Panc1 (cell line): Measurements from ENCODE around the gene CACNA1A. TPM values are rescaled to one million over a fixed set of nuclear protein-coding genes. Genes with fewer than 3 reads are reported as not detected.
"Not testable (repeated sequence)": the region's sequence is repeated elsewhere in the genome, so short reads cannot be mapped to it uniquely, and the experiment has no call there.

Source experiments
- ATAC-seq: fragments of 200-7000 bp; cut with Tn5 transposase; 2 replicates; pipeline ENCODE4 v1.9.1; 2020; ENCODE audit warnings: mild to moderate bottlenecking, moderate library complexity
- BruUV-seq: library from RNA; stranded (reverse); fragments of 400-500 nt; replicated peaks from 2 replicates; lab custom pipeline; 2021; lab: Mats Ljungman, UMichigan
- CTCF ChIA-PET: fragments of 300-600 bp; sonication (Branson Sonifier 250); formaldehyde crosslinking; loops from one replicate; lab custom pipeline; 2022; ENCODE audit warnings: antibody characterized with exemption; lab: Charles Lee
- POLR2A ChIA-PET: fragments of 300-600 bp; sonication (Branson Sonifier 250); formaldehyde crosslinking; loops from one replicate; lab custom pipeline; 2022; ENCODE audit warnings: antibody characterized with exemption; lab: Charles Lee
- DNase-seq: peaks from one replicate; pipeline ENCODE4 v3.0.0-alpha.2; 2010; ENCODE audit warnings: low read depth, low spot score
- H3K27ac ChIP-seq: 2 replicates; pipeline ENCODE4 v1.5.1; 2011; ENCODE audit warnings: mild to moderate bottlenecking, low read length, inconsistent platforms
- H3K27me3 ChIP-seq: fragments of 200-500 bp; sonication (Bioruptor generic); 2 replicates; pipeline ENCODE4 v1.6.0; 2014; ENCODE audit warnings: low read length, inconsistent platforms; ENCODE audit not compliant: control insufficient read depth, insufficient read depth
- H3K36me3 ChIP-seq: fragments of 200-500 bp; sonication (Bioruptor generic); 2 replicates; pipeline ENCODE4 v1.5.1; 2014; ENCODE audit warnings: inconsistent platforms, mild to moderate bottlenecking, low read length, moderate library complexity; ENCODE audit not compliant: control insufficient read depth, insufficient read depth
- H3K4me1 ChIP-seq: 2 replicates; pipeline ENCODE4 v1.5.1; 2011; ENCODE audit warnings: inconsistent platforms, mild to moderate bottlenecking, low read length, moderate library complexity; ENCODE audit not compliant: control insufficient read depth, insufficient read depth
- H3K4me3 ChIP-seq, 2 experiments: 2 replicates each; pipeline ENCODE4 v1.5.1; 2011 to 2012; ENCODE audit warnings: low read depth in 2 of 2, low read length in 2 of 2, mild to moderate bottlenecking in 2 of 2, inconsistent platforms in 1 of 2, moderate library complexity in 1 of 2
- H3K9me3 ChIP-seq: fragments of 200-500 bp; sonication (Bioruptor generic); 2 replicates; pipeline ENCODE4 v1.5.1; 2014; ENCODE audit warnings: low read depth, mild to moderate bottlenecking, inconsistent platforms, low read length, moderate library complexity; ENCODE audit not compliant: control insufficient read depth, insufficient read depth
- POLR2AphosphoS5 ChIP-seq: IDR thresholded peaks from 2 replicates; pipeline ENCODE4 v1.6.1; 2012; ENCODE audit warnings: mild to moderate bottlenecking, low read depth, low read length, moderate library complexity
- REST ChIP-seq, 2 experiments: IDR thresholded peaks; 2 replicates each; pipeline ENCODE4 v1.6.1; 2011 to 2012; ENCODE audit warnings: low read depth in 2 of 2, control low read depth in 1 of 2, low read length in 1 of 2, mild to moderate bottlenecking in 1 of 2, moderate library complexity in 1 of 2; ENCODE audit not compliant: insufficient read depth in 1 of 2
- SIN3A ChIP-seq: IDR thresholded peaks from 2 replicates; pipeline ENCODE4 v1.6.1; 2012; ENCODE audit warnings: low read depth, mild to moderate bottlenecking, low read length, moderate library complexity, borderline replicate concordance; ENCODE audit not compliant: insufficient read depth
- TCF7L2 ChIP-seq: IDR thresholded peaks from 2 replicates; pipeline ENCODE4 v1.6.1; 2011; ENCODE audit warnings: mild to moderate bottlenecking, low read depth, low read length, inconsistent platforms
- in situ Hi-C: cut with HindIII; loops from 2 replicates; pipeline ENCODE4 v1.10.0; 2016; ENCODE audit warnings: low sequenced_read_pairs, low pct_unique_long_range_greater_than_20kb
- intact Hi-C: fragments of 100-400 bp; cut with micrococcal nuclease; formaldehyde crosslinking; loops from one replicate; pipeline ENCODE4 v1.10.0; 2022; ENCODE audit not compliant: unreplicated experiment
- total RNA-seq: library from RNA; stranded (reverse); gene quantifications from one replicate; pipeline ENCODE4 v1.2.1, GENCODE V29; 2021; ENCODE audit not compliant: unreplicated experiment
- TF ChIP-seq, protein P1 (sequence below): fragments of 450-650 bp; IDR thresholded peaks from 2 replicates; pipeline ENCODE4 v1.5.1; 2017; ENCODE audit warnings: mild to moderate bottlenecking

The CACNA1A gene
- total RNA-seq, 1 experiment from 2014 or later: 0.51 TPM

DNA sequence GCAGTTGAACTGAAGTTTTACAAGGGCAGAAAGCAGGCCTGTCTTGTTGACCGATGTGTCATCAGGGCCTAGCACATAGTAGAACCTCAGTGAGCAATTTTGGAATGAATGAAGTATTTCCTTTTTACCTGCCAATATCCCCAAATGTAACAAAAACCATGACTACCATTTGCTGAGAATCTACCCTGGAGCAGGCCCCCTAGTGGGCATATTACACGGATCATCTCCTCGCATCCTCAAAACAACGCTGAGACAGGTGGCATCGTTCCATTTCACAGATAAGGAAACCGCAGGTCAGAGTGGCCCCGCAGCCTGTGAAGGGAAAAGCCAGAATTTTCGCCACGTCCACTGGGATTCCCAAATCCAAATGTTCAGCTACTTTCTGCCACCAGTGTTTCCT lies 77.9 kb downstream of the CACNA1A start:
- Histone ChIP-seq H3K27ac (no peak overlapping the region), H3K9me3 (no peaks in the 10 kb centered on the region), H3K27me3 (no peaks in the 10 kb centered on the region), H3K4me3 (no peak overlapping the region), H3K36me3 (no peaks in the 10 kb centered on the region), H3K4me1 (no peaks in the 10 kb centered on the region)
- intact Hi-C loops (no loop called here), in situ Hi-C loops (no loop called here)
- BruUV-seq: no TSS peak
- ATAC-seq (0 out of 2 replicates have a peak, but pooled peaks have one; percentile 53), DNase-seq (no peak)
- ChIA-PET POLR2A (no interaction called here), CTCF (interaction anchor here (0.7 kb wide), 1 partner anchor 10 kb away, joined by 3 read pairs; no protein-coding TSS in a partner anchor)
- TF ChIP-seq, protein P1, sequence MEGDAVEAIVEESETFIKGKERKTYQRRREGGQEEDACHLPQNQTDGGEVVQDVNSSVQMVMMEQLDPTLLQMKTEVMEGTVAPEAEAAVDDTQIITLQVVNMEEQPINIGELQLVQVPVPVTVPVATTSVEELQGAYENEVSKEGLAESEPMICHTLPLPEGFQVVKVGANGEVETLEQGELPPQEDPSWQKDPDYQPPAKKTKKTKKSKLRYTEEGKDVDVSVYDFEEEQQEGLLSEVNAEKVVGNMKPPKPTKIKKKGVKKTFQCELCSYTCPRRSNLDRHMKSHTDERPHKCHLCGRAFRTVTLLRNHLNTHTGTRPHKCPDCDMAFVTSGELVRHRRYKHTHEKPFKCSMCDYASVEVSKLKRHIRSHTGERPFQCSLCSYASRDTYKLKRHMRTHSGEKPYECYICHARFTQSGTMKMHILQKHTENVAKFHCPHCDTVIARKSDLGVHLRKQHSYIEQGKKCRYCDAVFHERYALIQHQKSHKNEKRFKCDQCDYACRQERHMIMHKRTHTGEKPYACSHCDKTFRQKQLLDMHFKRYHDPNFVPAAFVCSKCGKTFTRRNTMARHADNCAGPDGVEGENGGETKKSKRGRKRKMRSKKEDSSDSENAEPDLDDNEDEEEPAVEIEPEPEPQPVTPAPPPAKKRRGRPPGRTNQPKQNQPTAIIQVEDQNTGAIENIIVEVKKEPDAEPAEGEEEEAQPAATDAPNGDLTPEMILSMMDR: peak; percentile 83
- no peak for TF ChIP-seq POLR2AphosphoS5

- no peak for TF ChIP-seq POLR2AphosphoS5
- no peak for TF ChIP-seq TCF7L2
- no peak for TF ChIP-seq SIN3A
- TF ChIP-seq REST (IDR thresholded peaks at IDR 0.05; ENCODE audit: insufficient read depth in 1 of 2, low read depth in 2 of 2, low read length in 1 of 2): no peak
- TF ChIP-seq, protein P1: no peak
- no peaks in the 10 kb centered on the region for H3K36me3 ChIP-seq
- H3K27ac ChIP-seq: no peak overlapping the region
- H3K27me3 ChIP-seq: no peaks in the 10 kb centered on the region
- DNase-seq: no peak
- no peaks in the 10 kb centered on the region for H3K4me1 ChIP-seq
- no peaks in the 10 kb centered on the region for H3K9me3 ChIP-seq
- no TSS peak for BruUV-seq
- intact Hi-C loops: no loop called here
- no peak for ATAC-seq
- CTCF ChIA-PET: interaction anchor here (0.7 kb wide), 1 partner anchor 11 kb away, joined by 3 read pairs; no protein-coding TSS in a partner anchor
- H3K4me3 ChIP-seq: no peak overlapping the region
- in situ Hi-C loops: no loop called here
- POLR2A ChIA-PET: no interaction called here
Measured at GRCh38 chr19:13427273-13428051, 78.8 kb downstream of the CACNA1A start.

GRCh38 chr19:13425875-13426274 lies 80.4 kb downstream of the CACNA1A start:
- in situ Hi-C loops, CTCF ChIA-PET, H3K36me3 ChIP-seq, H3K4me3 ChIP-seq, H3K4me1 ChIP-seq, BruUV-seq, POLR2A ChIA-PET, DNase-seq, intact Hi-C loops, ATAC-seq, H3K9me3 ChIP-seq, H3K27ac ChIP-seq, H3K27me3 ChIP-seq: not testable (repeated sequence)
